ENCODE data around the gene SEMA5B. TPM values are rescaled to one million over a fixed set of nuclear protein-coding genes. Genes with fewer than 3 reads are reported as not detected.

Gene SEMA5B
- total RNA-seq, 1 donor from 2014 or later, result under 0.01 TPM

- DNase-seq (ENCODE audit: low read depth in 2 of 2), result no peak
These were observed 133.6 kb downstream of the SEMA5B start for GRCh38 chr3:122893754-122894668.

- no peak for DNase-seq (ENCODE audit: low read depth in 2 of 2)
These were observed 134.3 kb downstream of the SEMA5B start for GRCh38 chr3:122893282-122893681.

- DNase-seq (ENCODE audit: low read depth in 2 of 2), result no peak
These were observed 135.2 kb downstream of the SEMA5B start for GRCh38 chr3:122892118-122892960.

- no peak for DNase-seq (ENCODE audit: low read depth in 2 of 2)
These were observed 136.8 kb downstream of the SEMA5B start for GRCh38 chr3:122890720-122891220.

GRCh38 chr3:122890077-122890719 lies 137.4 kb downstream of the SEMA5B start:
- DNase-seq (ENCODE audit: low read depth in 2 of 2), result peak; percentile 4 to 41

- DNase-seq (ENCODE audit: low read depth in 2 of 2), result no peak
These were observed 140.6 kb downstream of the SEMA5B start for GRCh38 chr3:122886946-122887345.

- DNase-seq (ENCODE audit: low read depth in 2 of 2), result no peak
These were observed 141.3 kb downstream of the SEMA5B start for GRCh38 chr3:122886251-122886650.

- DNase-seq (ENCODE audit: low read depth in 2 of 2), result no peak
These were observed 145.1 kb downstream of the SEMA5B start for GRCh38 chr3:122882361-122882947.

GRCh38 chr3:122880624-122881023 lies 146.9 kb downstream of the SEMA5B start:
- DNase-seq (ENCODE audit: low read depth in 2 of 2), result no peak

- no peak for DNase-seq (ENCODE audit: low read depth in 2 of 2)
These were observed 147.4 kb downstream of the SEMA5B start for GRCh38 chr3:122880173-122880572.

GRCh38 chr3:122875547-122876127 lies 151.9 kb downstream of the SEMA5B start:
- no peak for DNase-seq (ENCODE audit: low read depth in 2 of 2)

GRCh38 chr3:122873741-122874515 lies 153.6 kb downstream of the SEMA5B start:
- DNase-seq (ENCODE audit: low read depth in 2 of 2), result no peak

- no peak for DNase-seq (ENCODE audit: low read depth in 2 of 2)
These were observed 159.2 kb downstream of the SEMA5B start for GRCh38 chr3:122868322-122868721.

GRCh38 chr3:122864498-122864897 lies 163.1 kb downstream of the SEMA5B start:
- DNase-seq (ENCODE audit: low read depth in 2 of 2), result no peak

- DNase-seq (ENCODE audit: low read depth in 2 of 2), result no peak
These were observed 165.2 kb downstream of the SEMA5B start for GRCh38 chr3:122862381-122862780.

Other genes with a start within 250 kb of the SEMA5B start
- gene HSPBAP1, start 233.9 kb downstream of the SEMA5B start, total RNA-seq, result 5.9 and 12.5 TPM in 2 replicates
- 10.9 TPM in 2 replicates for gene SLC49A4, start 232.7 kb downstream of the SEMA5B start, total RNA-seq
- gene PDIA5, start 39.3 kb upstream of the SEMA5B start, total RNA-seq, result 53.4 and 60.4 TPM in 2 replicates
- 28.8 and 31.2 TPM in 2 replicates for gene SEC22A, start 174.2 kb upstream of the SEMA5B start, total RNA-seq

All from lung microvascular endothelial cell (primary cell).